Panc1 (cell line): ENCODE results near the gene WDR86. TPM values are rescaled to one million over a fixed set of nuclear protein-coding genes. Genes with fewer than 3 reads are reported as not detected.

Experiments used
- ATAC-seq: fragments of 200-7000 bp; cut with Tn5 transposase; 2 replicates; pipeline ENCODE4 v1.9.1; 2020; ENCODE audit warnings: mild to moderate bottlenecking, moderate library complexity
- BruUV-seq: library from RNA; stranded (reverse); fragments of 400-500 nt; replicated peaks from 2 replicates; lab custom pipeline; 2021; lab: Mats Ljungman, UMichigan
- CTCF ChIA-PET: fragments of 300-600 bp; sonication (Branson Sonifier 250); formaldehyde crosslinking; loops from one replicate; lab custom pipeline; 2022; ENCODE audit warnings: antibody characterized with exemption; lab: Charles Lee
- POLR2A ChIA-PET: fragments of 300-600 bp; sonication (Branson Sonifier 250); formaldehyde crosslinking; loops from one replicate; lab custom pipeline; 2022; ENCODE audit warnings: antibody characterized with exemption; lab: Charles Lee
- DNase-seq: peaks from one replicate; pipeline ENCODE4 v3.0.0-alpha.2; 2010; ENCODE audit warnings: low read depth, low spot score
- H3K27ac ChIP-seq: 2 replicates; pipeline ENCODE4 v1.5.1; 2011; ENCODE audit warnings: mild to moderate bottlenecking, low read length, inconsistent platforms
- H3K27me3 ChIP-seq: fragments of 200-500 bp; sonication (Bioruptor generic); 2 replicates; pipeline ENCODE4 v1.6.0; 2014; ENCODE audit warnings: low read length, inconsistent platforms; ENCODE audit not compliant: control insufficient read depth, insufficient read depth
- H3K36me3 ChIP-seq: fragments of 200-500 bp; sonication (Bioruptor generic); 2 replicates; pipeline ENCODE4 v1.5.1; 2014; ENCODE audit warnings: inconsistent platforms, mild to moderate bottlenecking, low read length, moderate library complexity; ENCODE audit not compliant: control insufficient read depth, insufficient read depth
- H3K4me1 ChIP-seq: 2 replicates; pipeline ENCODE4 v1.5.1; 2011; ENCODE audit warnings: inconsistent platforms, mild to moderate bottlenecking, low read length, moderate library complexity; ENCODE audit not compliant: control insufficient read depth, insufficient read depth
- H3K4me3 ChIP-seq, 2 experiments: 2 replicates each; pipeline ENCODE4 v1.5.1; 2011 to 2012; ENCODE audit warnings: low read depth in 2 of 2, low read length in 2 of 2, mild to moderate bottlenecking in 2 of 2, inconsistent platforms in 1 of 2, moderate library complexity in 1 of 2
- H3K9me3 ChIP-seq: fragments of 200-500 bp; sonication (Bioruptor generic); 2 replicates; pipeline ENCODE4 v1.5.1; 2014; ENCODE audit warnings: low read depth, mild to moderate bottlenecking, inconsistent platforms, low read length, moderate library complexity; ENCODE audit not compliant: control insufficient read depth, insufficient read depth
- CTCF ChIP-seq: fragments of 450-650 bp; IDR thresholded peaks from 2 replicates; pipeline ENCODE4 v1.5.1; 2017; ENCODE audit warnings: mild to moderate bottlenecking
- POLR2AphosphoS5 ChIP-seq: IDR thresholded peaks from 2 replicates; pipeline ENCODE4 v1.6.1; 2012; ENCODE audit warnings: mild to moderate bottlenecking, low read depth, low read length, moderate library complexity
- REST ChIP-seq, 2 experiments: IDR thresholded peaks; 2 replicates each; pipeline ENCODE4 v1.6.1; 2011 to 2012; ENCODE audit warnings: low read depth in 2 of 2, control low read depth in 1 of 2, low read length in 1 of 2, mild to moderate bottlenecking in 1 of 2, moderate library complexity in 1 of 2; ENCODE audit not compliant: insufficient read depth in 1 of 2
- SIN3A ChIP-seq: IDR thresholded peaks from 2 replicates; pipeline ENCODE4 v1.6.1; 2012; ENCODE audit warnings: low read depth, mild to moderate bottlenecking, low read length, moderate library complexity, borderline replicate concordance; ENCODE audit not compliant: insufficient read depth
- TCF7L2 ChIP-seq: IDR thresholded peaks from 2 replicates; pipeline ENCODE4 v1.6.1; 2011; ENCODE audit warnings: mild to moderate bottlenecking, low read depth, low read length, inconsistent platforms
- in situ Hi-C: cut with HindIII; loops from 2 replicates; pipeline ENCODE4 v1.10.0; 2016; ENCODE audit warnings: low sequenced_read_pairs, low pct_unique_long_range_greater_than_20kb
- intact Hi-C: fragments of 100-400 bp; cut with micrococcal nuclease; formaldehyde crosslinking; loops from one replicate; pipeline ENCODE4 v1.10.0; 2022; ENCODE audit not compliant: unreplicated experiment
- total RNA-seq: library from RNA; stranded (reverse); gene quantifications from one replicate; pipeline ENCODE4 v1.2.1, GENCODE V29; 2021; ENCODE audit not compliant: unreplicated experiment

The WDR86 gene
- total RNA-seq, 1 experiment from 2014 or later, result 0.72 TPM

DNA sequence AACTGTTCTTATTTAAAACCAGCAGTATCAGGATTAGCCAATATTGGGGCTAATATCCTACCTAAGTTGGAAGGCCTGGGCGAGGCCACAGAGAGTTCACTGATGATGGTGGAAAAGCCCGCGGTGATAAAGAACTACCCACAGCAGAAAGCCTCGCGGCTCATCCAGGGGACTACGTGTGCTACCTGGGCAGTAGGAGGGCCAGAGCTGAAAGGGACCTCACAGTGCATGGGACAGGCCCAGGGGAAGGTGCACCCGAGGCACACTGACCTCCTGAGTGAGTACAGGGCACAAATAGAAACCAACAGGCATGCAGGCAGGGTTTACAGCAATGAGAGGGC is 1.4 kb downstream of the WDR86 start:
- in situ Hi-C loops (no loop called here), intact Hi-C loops (no loop called here)
- TF ChIP-seq CTCF, result no peak
- no peak for TF ChIP-seq POLR2AphosphoS5
- no peak for TF ChIP-seq TCF7L2
- TF ChIP-seq SIN3A, result no peak

GRCh38 chr7:151406886-151407583 is 2.8 kb downstream of the WDR86 start:
- no TSS peak for BruUV-seq
- intact Hi-C loops (no loop called here), in situ Hi-C loops (no loop called here)
- TF ChIP-seq SIN3A, result no peak
- TF ChIP-seq POLR2AphosphoS5, result no peak
- TF ChIP-seq CTCF, result no peak
- no peak for TF ChIP-seq REST (IDR thresholded peaks at IDR 0.05; ENCODE audit: insufficient read depth in 1 of 2, low read depth in 2 of 2, low read length in 1 of 2)
- no peak for TF ChIP-seq TCF7L2
- ChIA-PET CTCF (no interaction called here), POLR2A (no interaction called here)
- ATAC-seq, result no peak
- H3K27me3 ChIP-seq, result no peaks in the 10 kb centered on the region
- peaks cover 12% of the 10 kb centered on the region for H3K4me1 ChIP-seq
- H3K9me3 ChIP-seq, result no peaks in the 10 kb centered on the region
- DNase-seq, result no peak
- H3K4me3 ChIP-seq, result no peak overlapping the region
- H3K27ac ChIP-seq, result no peak overlapping the region
- H3K36me3 ChIP-seq, result no peaks in the 10 kb centered on the region

More for the DNA sequence above, 1.4 kb downstream of the WDR86 start:
- Histone ChIP-seq H3K27ac (peak overlapping the region; percentile 57; the same call in 1 of the 2 replicates), H3K36me3 (no peaks in the 10 kb centered on the region), H3K27me3 (no peaks in the 10 kb centered on the region), H3K9me3 (no peaks in the 10 kb centered on the region), H3K4me3 (no peak overlapping the region), H3K4me1 (peaks cover 10% of the 10 kb centered on the region)
- ATAC-seq (peak; percentile 48), DNase-seq (no peak)
- BruUV-seq, result no TSS peak
- ChIA-PET POLR2A (no interaction called here), CTCF (no interaction called here)
